Ecto neural progenitor cell (in vitro differentiated cells): ENCODE results near the gene HNF1A.

ENCODE experiments used
- DNase-seq: peaks from one replicate; pipeline ENCODE4 v3.0.0-alpha.2; 2018; ENCODE audit warnings: low spot score

Gene HNF1A

DNA sequence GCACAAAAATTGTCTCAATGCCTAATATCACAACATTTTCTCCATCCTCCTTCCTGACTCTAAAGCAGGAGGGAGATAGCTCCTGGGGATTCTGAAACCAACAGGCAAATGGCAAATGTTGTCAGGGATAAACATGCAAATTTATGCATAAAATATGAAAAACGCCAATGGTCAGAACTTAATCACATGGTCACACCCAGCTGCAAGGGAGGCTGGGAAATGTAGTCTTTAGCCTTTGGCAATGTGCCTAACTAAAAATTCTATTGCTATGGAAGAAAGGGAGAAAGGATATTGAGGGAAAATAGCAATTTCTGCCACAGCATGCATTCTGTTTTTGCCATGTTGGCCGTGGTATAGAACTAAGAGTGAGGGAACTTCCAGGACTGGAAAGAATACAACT, 72.4 kb downstream of the HNF1A start:
- no peak for DNase-seq
